CD14-positive monocyte (primary cell): ENCODE measurements around the gene KCTD21. TPM values are rescaled to one million over a fixed set of nuclear protein-coding genes. Genes with fewer than 3 reads are reported as not detected.

Experiments used
- DNase-seq, 3 donors: peaks; one replicate each; pipeline ENCODE4 v3.0.0-alpha.2; 2011 to 2022
- H2AFZ ChIP-seq: 2 replicates; pipeline ENCODE4 v1.6.0; 2012; ENCODE audit warnings: mild to moderate bottlenecking, low read depth, low read length, inconsistent platforms; ENCODE audit not compliant: insufficient read depth, poor library complexity, severe bottlenecking
- H3K27ac ChIP-seq, 2 donors: 1 replicate in 1 of 2; 2 replicates in 1 of 2; pipeline ENCODE4 v1.5.1; 2012 to 2013; ENCODE audit warnings: low read length in 2 of 2, control low read depth in 1 of 2, inconsistent platforms in 1 of 2, low read depth in 1 of 2, mild to moderate bottlenecking in 1 of 2
- H3K27me3 ChIP-seq, 2 donors: one replicate each; pipeline versions ENCODE4 v1.6.0 to v1.6.1; 2011 to 2013; ENCODE audit warnings: low read length in 2 of 2; ENCODE audit not compliant: control insufficient read depth in 2 of 2, insufficient read depth in 2 of 2
- H3K36me3 ChIP-seq, 2 donors: replicated peaks in 1 of 2; 1 replicate in 1 of 2; 2 replicates in 1 of 2; pipeline versions ENCODE4 v1.5.1 to v1.6.1; 2012 to 2013; ENCODE audit warnings: low read length in 2 of 2, control low read depth in 1 of 2, inconsistent platforms in 1 of 2, mild to moderate bottlenecking in 1 of 2; ENCODE audit not compliant: insufficient read depth in 2 of 2, control insufficient read depth in 1 of 2
- H3K4me1 ChIP-seq, 2 donors: 1 replicate in 1 of 2; 2 replicates in 1 of 2; pipeline versions ENCODE4 v1.5.1 to v1.6.1; 2012 to 2013; ENCODE audit warnings: low read length in 2 of 2, control low read depth in 1 of 2, inconsistent platforms in 1 of 2, mild to moderate bottlenecking in 1 of 2, moderate library complexity in 1 of 2; ENCODE audit not compliant: insufficient read depth in 2 of 2, control insufficient read depth in 1 of 2
- H3K4me2 ChIP-seq: replicated peaks from 2 replicates; pipeline ENCODE3; 2012; ENCODE audit warnings: low read length, moderate library complexity, mild to moderate bottlenecking; ENCODE audit not compliant: poor library complexity, severe bottlenecking; ENCODE audit errors: extremely low read depth
- H3K4me3 ChIP-seq, 3 experiments: fragments of 200-600 bp in 1 of 3; sonication (generic) in 1 of 3; replicated peaks in 1 of 3; 1 replicate in 2 of 3; 2 replicates in 1 of 3; pipeline ENCODE4 v1.5.1; 2011 to 2013; ENCODE audit warnings: low read length in 3 of 3, mild to moderate bottlenecking in 3 of 3, control low read depth in 2 of 3, low read depth in 2 of 3, inconsistent platforms in 1 of 3, moderate library complexity in 1 of 3
- H3K79me2 ChIP-seq: 2 replicates; pipeline ENCODE4 v1.6.0; 2012; ENCODE audit warnings: mild to moderate bottlenecking, control low read depth, inconsistent platforms, low read length, moderate library complexity; ENCODE audit not compliant: insufficient read depth
- H3K9ac ChIP-seq: 2 replicates; pipeline ENCODE4 v1.6.0; 2017; ENCODE audit warnings: low read length, mild to moderate bottlenecking; ENCODE audit not compliant: insufficient read depth, poor library complexity, severe bottlenecking
- H3K9me3 ChIP-seq, 2 donors: replicated peaks in 1 of 2; 1 replicate in 1 of 2; 2 replicates in 1 of 2; pipeline versions ENCODE4 v1.5.1 to v1.6.1; 2012 to 2013; ENCODE audit warnings: low read length in 2 of 2, control low read depth in 1 of 2; ENCODE audit not compliant: control insufficient read depth in 1 of 2, insufficient read depth in 1 of 2
- H4K20me1 ChIP-seq: 2 replicates; pipeline ENCODE4 v1.6.0; 2012; ENCODE audit warnings: mild to moderate bottlenecking, low read length, control low read depth, moderate library complexity; ENCODE audit not compliant: insufficient read depth
- H3K27ac Mint-ChIP-seq, 7 donors: one replicate each; pipeline ENCODE4 v1.8.0; 2020; ENCODE audit warnings: mild to moderate bottlenecking in 7 of 7, mixed read lengths in 7 of 7, moderate library complexity in 6 of 7, inconsistent platforms in 2 of 7
- H3K27me3 Mint-ChIP-seq, 3 donors: one replicate each; pipeline ENCODE4 v1.8.0; 2021 to 2022; ENCODE audit warnings: low read depth in 3 of 3, mild to moderate bottlenecking in 3 of 3, mixed read lengths in 3 of 3, moderate library complexity in 3 of 3, inconsistent platforms in 1 of 3
- H3K36me3 Mint-ChIP-seq, 2 donors: one replicate each; pipeline ENCODE4 v1.8.0; 2020; ENCODE audit warnings: mixed read lengths in 2 of 2, inconsistent platforms in 1 of 2, mild to moderate bottlenecking in 1 of 2
- H3K4me1 Mint-ChIP-seq: one replicate; pipeline ENCODE4 v1.8.0; 2020; ENCODE audit warnings: mild to moderate bottlenecking, mixed read lengths
- H3K4me3 Mint-ChIP-seq, 2 donors: one replicate each; pipeline ENCODE4 v1.8.0; 2020; ENCODE audit warnings: mild to moderate bottlenecking in 2 of 2, mixed read lengths in 2 of 2, moderate library complexity in 1 of 2
- H3K9me3 Mint-ChIP-seq, 7 donors: one replicate each; pipeline ENCODE4 v1.8.0; 2020 to 2022; ENCODE audit warnings: mixed read lengths in 7 of 7, mild to moderate bottlenecking in 6 of 7, moderate library complexity in 6 of 7, inconsistent platforms in 2 of 7
- CTCF ChIP-seq: fragments of 200-600 bp; IDR thresholded peaks from one replicate; pipeline ENCODE4 v1.8.0; 2022; ENCODE audit warnings: antibody characterized with exemption, mild to moderate bottlenecking
- WGBS: methylation state at CpG from one replicate; pipeline ENCODE4 v1.1.5; 2013; ENCODE audit warnings: missing lambda C conversion rate; ENCODE audit not compliant: insufficient coverage; 5-methylcytosine and 5-hydroxymethylcytosine counted together
- intact Hi-C, 2 donors: fragments of 100-400 bp; cut with micrococcal nuclease; formaldehyde crosslinking; loops; one replicate each; pipeline versions ENCODE4 v1.15.0 to v1.15.1; 2023
- polyA plus RNA-seq, 3 donors: library from polyadenylated mRNA; depleted of rRNA in 1 of 3; unstranded in 2 of 3; stranded (reverse) in 1 of 3; fragments of 300-500 nt in 2 of 3; fragments of >200 nt in 1 of 3; fragmentation: Illumina TruSeq in 2 of 3; gene quantifications; 1 replicate in 2 of 3; 2 replicates in 1 of 3; pipeline ENCODE4 v1.2.3, GENCODE V29; 2012 to 2021

The KCTD21 gene
- polyA plus RNA-seq, 3 donors = 3.2 to 9.2 (median 5.2) TPM

DNA sequence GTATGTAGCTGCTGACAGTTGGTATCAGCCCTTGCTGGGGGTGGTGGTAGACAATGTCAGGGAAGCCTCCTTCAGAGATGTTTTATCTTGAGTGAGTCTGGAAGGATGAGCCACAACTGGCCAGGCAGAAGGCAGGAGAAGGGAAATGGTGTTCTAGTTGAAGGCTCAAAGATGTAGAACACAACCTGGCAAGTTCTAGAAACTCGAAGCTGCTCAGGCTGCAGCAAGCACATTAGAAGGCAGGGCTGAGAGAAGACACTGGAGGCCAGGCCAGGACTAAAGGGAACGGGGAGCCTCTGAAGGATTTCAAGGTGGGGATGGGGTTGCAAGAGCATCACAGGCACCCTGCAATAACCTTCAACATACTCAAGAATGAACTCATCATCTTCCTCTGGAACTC lies 40.7 kb upstream of the KCTD21 start:
- intact Hi-C loops = loop anchor here (2.0 to 10.0 kb wide), 3 partner anchors 43 to 336 kb away; no protein-coding TSS in a partner anchor
- Histone ChIP-seq H4K20me1 (peaks cover 62% of the 10 kb centered on the region), H3K79me2 (peaks cover 16% of the 10 kb centered on the region), H3K36me3 (peaks cover 31 to 51% of the 10 kb centered on the region in 2 donors), H3K9me3 (no peaks in the 10 kb centered on the region), H3K4me2 (no peak overlapping the region), H3K4me1 (peaks cover 8 to 9% of the 10 kb centered on the region in 2 donors), H3K4me3 (no peak overlapping the region), H2AFZ (no peak overlapping the region), H3K27me3 (no peaks in the 10 kb centered on the region), H3K9ac (no peak overlapping the region), H3K27ac (peak overlapping the region in 1 of 2 donors; percentile 1)
- no peak for TF ChIP-seq CTCF
- H3K27me3 Mint-ChIP-seq = no peaks in the 10 kb centered on the region
- peaks cover 53 to 54% of the 10 kb centered on the region in 2 donors for H3K36me3 Mint-ChIP-seq
- 100% methylated on average over 1 of the region's 2 CpGs for WGBS
- no peak overlapping the region for H3K4me3 Mint-ChIP-seq
- no peaks in the 10 kb centered on the region for H3K9me3 Mint-ChIP-seq
- peaks cover 37% of the 10 kb centered on the region for H3K4me1 Mint-ChIP-seq
- peak overlapping the region in 4 of 7 donors; percentile 55 to 74 (median 69) for H3K27ac Mint-ChIP-seq
- no peak for DNase-seq

- peak overlapping the region in 1 of 2 donors; percentile 23 for H3K27ac ChIP-seq
- peaks cover 54 to 55% of the 10 kb centered on the region in 2 donors for H3K36me3 Mint-ChIP-seq
These were observed 40.0 kb upstream of the KCTD21 start for GRCh38 chr11:78228467-78228866.

More at GRCh38 chr11:78228467-78228866, 40.0 kb upstream of the KCTD21 start:
- Histone ChIP-seq H3K27me3 (no peaks in the 10 kb centered on the region), H3K9ac (no peak overlapping the region), H2AFZ (no peak overlapping the region), H3K4me1 (peaks cover 8 to 9% of the 10 kb centered on the region in 2 donors), H3K36me3 (peaks cover 38 to 51% of the 10 kb centered on the region in 2 donors), H3K4me2 (no peak overlapping the region), H3K4me3 (no peak overlapping the region), H4K20me1 (peaks cover 64% of the 10 kb centered on the region), H3K9me3 (no peaks in the 10 kb centered on the region), H3K79me2 (peaks cover 16% of the 10 kb centered on the region)
- Mint-ChIP-seq H3K27me3 (no peaks in the 10 kb centered on the region), H3K27ac (peak overlapping the region in 2 of 7 donors; percentile 55 to 71), H3K4me3 (no peak overlapping the region), H3K4me1 (peaks cover 37% of the 10 kb centered on the region), H3K9me3 (no peaks in the 10 kb centered on the region)
- peak; percentile 68 for TF ChIP-seq CTCF
- DNase-seq = peak; percentile 48 to 60 (median 56)
- 100% methylated on average over 1 of the region's 3 CpGs for WGBS
- intact Hi-C loops = loop anchor here (2.0 to 10.0 kb wide), 3 partner anchors 44 to 336 kb away; no protein-coding TSS in a partner anchor
